Fibroblast of upper back skin (primary cell): ENCODE measurements around the gene FAM199X.
A peak's percentile ranks its signal among the peaks of the same experiment; 100 is the strongest.
"Not testable (repeated sequence)": the region's sequence is repeated elsewhere in the genome, so short reads cannot be mapped to it uniquely, and the experiment has no call there.

Source experiments
- DNase-seq: peaks from one replicate; pipeline ENCODE4 v3.0.0-alpha.2; 2013

Gene FAM199X

DNA sequence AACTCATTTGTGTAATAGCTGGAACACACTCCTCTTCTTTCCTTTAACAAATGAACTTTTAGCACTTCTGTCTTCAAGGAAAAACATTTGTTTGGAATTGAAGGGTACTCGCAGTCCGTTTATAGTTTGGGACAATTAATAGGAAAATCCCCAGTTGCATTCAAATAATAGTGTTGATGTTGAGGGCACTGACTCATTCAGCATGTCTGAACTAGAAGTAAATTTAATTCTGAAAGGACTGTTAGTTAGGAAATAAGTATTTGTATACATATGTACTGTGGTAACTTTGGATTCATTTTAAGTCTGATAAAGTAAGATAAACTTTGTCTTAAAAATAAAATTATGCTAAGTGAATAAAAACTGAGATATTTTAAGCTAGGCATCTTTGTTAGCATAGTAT is 27.2 kb downstream of the FAM199X start:
- DNase-seq: no peak

DNA sequence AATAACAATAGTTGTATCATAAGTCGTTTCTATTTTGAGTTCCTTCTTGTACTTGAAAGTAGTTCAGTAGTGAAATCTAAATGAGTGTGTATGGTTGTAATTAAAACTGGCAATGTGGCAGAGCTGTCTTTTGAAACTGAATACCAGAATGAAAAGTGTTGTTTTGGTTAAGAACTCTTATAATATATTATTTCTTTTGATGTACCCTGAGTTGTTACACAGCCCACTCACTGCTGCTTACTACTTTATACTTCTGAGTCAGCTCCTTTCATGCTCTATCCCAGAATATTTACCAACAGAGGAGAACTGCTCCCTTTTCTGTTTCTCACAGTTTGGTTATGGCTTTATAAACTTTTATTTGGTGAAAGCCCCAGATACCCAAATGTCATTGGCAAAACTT is 28.8 kb downstream of the FAM199X start:
- DNase-seq: no peak

GRCh38 chrX:104195489-104196084 is 29.3 kb downstream of the FAM199X start:
- DNase-seq: peak; percentile 17

GRCh38 chrX:104205548-104205947 is 39.3 kb downstream of the FAM199X start:
- DNase-seq: no peak

GRCh38 chrX:104211187-104211586 is 44.9 kb downstream of the FAM199X start:
- no peak for DNase-seq

GRCh38 chrX:104230060-104230459 is 63.8 kb downstream of the FAM199X start:
- not testable (repeated sequence) for DNase-seq
